ENCODE measurements around the gene LACRT. TPM values are rescaled to one million over a fixed set of nuclear protein-coding genes. Genes with fewer than 3 reads are reported as not detected.

LACRT gene
- total RNA-seq, 1 experiment from 2014 or later, result not detected

DNA sequence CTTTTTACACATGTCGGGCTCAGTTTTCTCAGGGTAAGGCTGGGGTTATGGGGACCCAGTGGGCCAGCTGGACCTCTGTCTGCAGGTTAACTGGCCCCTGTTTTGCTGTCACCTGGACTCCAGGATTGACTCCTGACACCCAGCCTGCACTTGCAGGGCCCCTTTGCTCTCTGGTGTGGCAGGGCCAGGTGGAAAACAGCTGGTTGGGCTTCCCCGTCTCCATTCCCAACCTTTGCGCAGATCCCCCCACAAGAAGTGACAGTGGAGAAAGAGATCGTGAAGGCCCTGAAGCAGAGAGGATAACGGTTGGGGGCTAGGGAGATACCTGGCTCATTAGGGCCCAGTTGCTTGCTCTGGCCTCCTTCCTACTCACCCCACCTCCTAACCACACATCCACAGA lies 44.7 kb downstream of the LACRT start:
- Mint-ChIP-seq H3K36me3 (ENCODE audit: insufficient read depth, unreplicated experiment) (no peaks in the 10 kb centered on the region), H3K27ac (ENCODE audit: unreplicated experiment) (no peak overlapping the region), H3K4me1 (ENCODE audit: low read depth, unreplicated experiment) (peaks cover 9% of the 10 kb centered on the region), H3K4me3 (ENCODE audit: low read depth, unreplicated experiment) (no peak overlapping the region), H3K27me3 (ENCODE audit: unreplicated experiment) (peaks cover 80% of the 10 kb centered on the region), H3K9me3 (ENCODE audit: low read depth, unreplicated experiment) (no peaks in the 10 kb centered on the region)
- CTCF ChIA-PET, result interaction anchor here (0.9 kb wide), 1 partner anchor 10 kb away, joined by 3 read pairs; no protein-coding TSS in a partner anchor
- intact Hi-C loops (cut with micrococcal nuclease; ENCODE audit: unreplicated experiment), result no loop called here
- BruUV-seq (replicated peaks), result no TSS peak
- TF ChIP-seq, protein P1, sequence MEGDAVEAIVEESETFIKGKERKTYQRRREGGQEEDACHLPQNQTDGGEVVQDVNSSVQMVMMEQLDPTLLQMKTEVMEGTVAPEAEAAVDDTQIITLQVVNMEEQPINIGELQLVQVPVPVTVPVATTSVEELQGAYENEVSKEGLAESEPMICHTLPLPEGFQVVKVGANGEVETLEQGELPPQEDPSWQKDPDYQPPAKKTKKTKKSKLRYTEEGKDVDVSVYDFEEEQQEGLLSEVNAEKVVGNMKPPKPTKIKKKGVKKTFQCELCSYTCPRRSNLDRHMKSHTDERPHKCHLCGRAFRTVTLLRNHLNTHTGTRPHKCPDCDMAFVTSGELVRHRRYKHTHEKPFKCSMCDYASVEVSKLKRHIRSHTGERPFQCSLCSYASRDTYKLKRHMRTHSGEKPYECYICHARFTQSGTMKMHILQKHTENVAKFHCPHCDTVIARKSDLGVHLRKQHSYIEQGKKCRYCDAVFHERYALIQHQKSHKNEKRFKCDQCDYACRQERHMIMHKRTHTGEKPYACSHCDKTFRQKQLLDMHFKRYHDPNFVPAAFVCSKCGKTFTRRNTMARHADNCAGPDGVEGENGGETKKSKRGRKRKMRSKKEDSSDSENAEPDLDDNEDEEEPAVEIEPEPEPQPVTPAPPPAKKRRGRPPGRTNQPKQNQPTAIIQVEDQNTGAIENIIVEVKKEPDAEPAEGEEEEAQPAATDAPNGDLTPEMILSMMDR (IDR thresholded peaks at IDR 0.05; ENCODE audit: unreplicated experiment), result no peak
- DNase-seq, result no peak

DNA sequence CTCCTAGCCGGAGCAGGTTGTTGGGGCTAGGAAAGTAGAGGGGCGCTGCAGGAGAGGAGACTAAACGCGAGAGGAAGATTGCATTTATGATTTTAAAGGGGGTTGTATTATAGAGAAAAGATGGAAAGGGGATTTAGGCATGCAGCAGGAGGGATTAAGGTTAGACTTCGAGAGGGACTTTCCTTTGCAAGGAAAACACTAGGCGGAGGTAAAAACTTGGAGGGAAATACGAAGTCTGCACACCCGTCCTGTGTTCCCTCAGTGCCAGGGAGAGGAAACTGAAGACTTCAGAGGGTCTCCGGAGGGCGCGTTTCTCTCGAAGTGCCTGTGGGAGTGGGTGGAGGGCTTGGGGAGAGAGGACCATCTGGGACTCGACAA lies 45.8 kb downstream of the LACRT start:
- CTCF ChIA-PET, result interaction anchor here (0.6 to 1.0 kb wide), 3 partner anchors 9 to 11 kb away, joined by 3 to 5 read pairs (median 3); no protein-coding TSS in a partner anchor
- H3K27ac Mint-ChIP-seq (ENCODE audit: unreplicated experiment), result no peak overlapping the region
- peaks cover 82% of the 10 kb centered on the region for H3K27me3 Mint-ChIP-seq (ENCODE audit: unreplicated experiment)
- no TSS peak for BruUV-seq (replicated peaks)
- H3K4me3 Mint-ChIP-seq (ENCODE audit: low read depth, unreplicated experiment), result peak overlapping the region; percentile 47
- peaks cover 9% of the 10 kb centered on the region for H3K4me1 Mint-ChIP-seq (ENCODE audit: low read depth, unreplicated experiment)
- TF ChIP-seq, protein P1 (IDR thresholded peaks at IDR 0.05; ENCODE audit: unreplicated experiment), result no peak
- H3K9me3 Mint-ChIP-seq (ENCODE audit: low read depth, unreplicated experiment), result no peaks in the 10 kb centered on the region
- intact Hi-C loops (cut with micrococcal nuclease; ENCODE audit: unreplicated experiment), result no loop called here
- H3K36me3 Mint-ChIP-seq (ENCODE audit: insufficient read depth, unreplicated experiment), result no peaks in the 10 kb centered on the region
- DNase-seq, result no peak

DNA sequence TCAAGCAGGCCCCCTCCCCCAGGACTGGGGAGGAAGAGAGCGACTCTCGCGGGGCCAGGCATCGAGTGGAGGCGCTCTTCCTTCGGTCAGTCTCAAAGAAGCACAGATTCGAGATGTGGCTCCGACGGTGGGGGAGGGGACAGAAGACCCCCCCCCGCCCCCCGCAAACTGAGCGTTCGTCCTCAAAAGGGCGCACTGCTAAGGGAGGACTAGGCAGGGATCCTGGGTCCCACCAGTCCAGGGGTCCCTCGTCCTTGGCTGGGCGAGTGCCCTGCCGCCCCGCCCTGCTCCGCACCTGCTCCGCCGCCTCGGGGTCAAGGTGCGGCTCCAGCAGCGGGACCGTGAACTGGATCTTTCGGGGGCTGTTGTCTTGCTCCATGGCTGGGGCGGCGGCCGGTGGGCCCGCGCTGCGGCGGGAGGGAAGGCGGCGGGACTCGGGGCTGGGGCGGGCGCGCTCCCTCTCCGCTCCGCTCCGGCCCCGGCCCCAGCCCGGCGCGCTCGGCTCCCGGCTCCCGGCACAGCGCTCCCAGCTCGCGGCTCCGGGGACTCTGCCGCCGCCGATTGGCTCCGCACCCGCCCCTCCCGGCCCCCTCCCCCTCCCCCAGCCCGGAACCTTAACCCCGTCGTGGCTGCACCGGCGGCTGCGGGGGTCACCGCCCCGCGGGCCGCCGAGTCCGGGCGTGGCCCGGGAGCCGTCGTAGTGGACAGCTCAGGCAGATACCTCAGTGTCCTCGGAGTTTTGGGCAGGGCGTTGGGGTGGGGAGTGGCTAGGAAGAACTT lies 46.4 kb downstream of the LACRT start, which contains the start of gene PPP1R1A:
Gene PPP1R1A, minus strand, starts transcription at position 550 of the 780 bp plus-strand sequence. Its CDS starts 171 bp downstream, at position 379.
- Mint-ChIP-seq H3K27ac (ENCODE audit: unreplicated experiment) (peak within 1 kb of the TSS; percentile 4), H3K36me3 (ENCODE audit: insufficient read depth, unreplicated experiment) (no peaks in the 10 kb centered on the region), H3K9me3 (ENCODE audit: low read depth, unreplicated experiment) (no peaks in the 10 kb centered on the region), H3K4me3 (ENCODE audit: low read depth, unreplicated experiment) (peak within 1 kb of the TSS; percentile 47), H3K4me1 (ENCODE audit: low read depth, unreplicated experiment) (peaks cover 9% of the 10 kb centered on the region), H3K27me3 (ENCODE audit: unreplicated experiment) (peaks cover 88% of the 10 kb centered on the region)
- intact Hi-C loops (cut with micrococcal nuclease; ENCODE audit: unreplicated experiment), result no loop called here
- BruUV-seq (replicated peaks), result no TSS peak
- TF ChIP-seq, protein P1 (IDR thresholded peaks at IDR 0.05; ENCODE audit: unreplicated experiment), result no peak
- DNase-seq, result peak; percentile 42
- CTCF ChIA-PET, result interaction anchor here (1.0 kb wide), 1 partner anchor 9 kb away, joined by 5 read pairs; no protein-coding TSS in a partner anchor

DNA sequence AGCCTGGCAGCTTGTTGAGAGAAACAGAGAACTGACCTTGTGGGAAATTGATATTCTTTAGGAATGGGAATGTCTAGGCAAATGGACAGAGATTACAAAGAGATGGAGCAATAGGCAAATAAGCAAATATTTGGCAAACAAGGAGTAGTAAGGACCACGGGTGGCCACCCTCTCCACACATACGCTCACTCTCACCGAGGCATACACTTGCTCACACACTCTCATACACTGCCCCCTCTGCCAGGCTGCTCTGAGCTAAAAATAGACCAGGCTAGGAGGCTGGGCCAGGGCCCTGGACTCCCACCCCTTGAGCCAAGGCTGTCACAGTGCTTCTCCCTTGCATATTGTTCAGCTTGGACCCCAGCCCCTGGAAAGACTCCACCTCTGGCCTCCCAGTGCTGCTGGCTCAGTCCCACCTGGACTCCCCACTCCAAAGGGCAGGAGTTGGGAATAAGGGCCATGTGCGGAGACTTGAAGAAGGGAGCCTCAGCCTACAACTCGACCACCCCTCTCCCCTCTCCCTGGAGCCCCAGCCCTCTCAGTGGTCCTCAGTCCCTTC lies 47.3 kb downstream of the LACRT start:
- no TSS peak for BruUV-seq (replicated peaks)
- TF ChIP-seq, protein P1 (IDR thresholded peaks at IDR 0.05; ENCODE audit: unreplicated experiment), result no peak
- H3K36me3 Mint-ChIP-seq (ENCODE audit: insufficient read depth, unreplicated experiment), result no peaks in the 10 kb centered on the region
- H3K27ac Mint-ChIP-seq (ENCODE audit: unreplicated experiment), result no peak overlapping the region
- DNase-seq, result no peak
- no peaks in the 10 kb centered on the region for H3K9me3 Mint-ChIP-seq (ENCODE audit: low read depth, unreplicated experiment)
- H3K27me3 Mint-ChIP-seq (ENCODE audit: unreplicated experiment), result peaks cover 97% of the 10 kb centered on the region
- H3K4me3 Mint-ChIP-seq (ENCODE audit: low read depth, unreplicated experiment), result peak overlapping the region; percentile 47
- CTCF ChIA-PET, result interaction anchor here (1.2 kb wide), 1 partner anchor 9 kb away, joined by 3 read pairs; no protein-coding TSS in a partner anchor
- peaks cover 9% of the 10 kb centered on the region for H3K4me1 Mint-ChIP-seq (ENCODE audit: low read depth, unreplicated experiment)
- intact Hi-C loops (cut with micrococcal nuclease; ENCODE audit: unreplicated experiment), result no loop called here
